Measurements from ENCODE around the gene SLC46A2. TPM values are rescaled to one million over a fixed set of nuclear protein-coding genes. Genes with fewer than 3 reads are reported as not detected.

SLC46A2 gene, protein sequence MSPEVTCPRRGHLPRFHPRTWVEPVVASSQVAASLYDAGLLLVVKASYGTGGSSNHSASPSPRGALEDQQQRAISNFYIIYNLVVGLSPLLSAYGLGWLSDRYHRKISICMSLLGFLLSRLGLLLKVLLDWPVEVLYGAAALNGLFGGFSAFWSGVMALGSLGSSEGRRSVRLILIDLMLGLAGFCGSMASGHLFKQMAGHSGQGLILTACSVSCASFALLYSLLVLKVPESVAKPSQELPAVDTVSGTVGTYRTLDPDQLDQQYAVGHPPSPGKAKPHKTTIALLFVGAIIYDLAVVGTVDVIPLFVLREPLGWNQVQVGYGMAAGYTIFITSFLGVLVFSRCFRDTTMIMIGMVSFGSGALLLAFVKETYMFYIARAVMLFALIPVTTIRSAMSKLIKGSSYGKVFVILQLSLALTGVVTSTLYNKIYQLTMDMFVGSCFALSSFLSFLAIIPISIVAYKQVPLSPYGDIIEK
- not detected in 3 replicates for total RNA-seq
- long read RNA-seq, result 0 reads

DNA sequence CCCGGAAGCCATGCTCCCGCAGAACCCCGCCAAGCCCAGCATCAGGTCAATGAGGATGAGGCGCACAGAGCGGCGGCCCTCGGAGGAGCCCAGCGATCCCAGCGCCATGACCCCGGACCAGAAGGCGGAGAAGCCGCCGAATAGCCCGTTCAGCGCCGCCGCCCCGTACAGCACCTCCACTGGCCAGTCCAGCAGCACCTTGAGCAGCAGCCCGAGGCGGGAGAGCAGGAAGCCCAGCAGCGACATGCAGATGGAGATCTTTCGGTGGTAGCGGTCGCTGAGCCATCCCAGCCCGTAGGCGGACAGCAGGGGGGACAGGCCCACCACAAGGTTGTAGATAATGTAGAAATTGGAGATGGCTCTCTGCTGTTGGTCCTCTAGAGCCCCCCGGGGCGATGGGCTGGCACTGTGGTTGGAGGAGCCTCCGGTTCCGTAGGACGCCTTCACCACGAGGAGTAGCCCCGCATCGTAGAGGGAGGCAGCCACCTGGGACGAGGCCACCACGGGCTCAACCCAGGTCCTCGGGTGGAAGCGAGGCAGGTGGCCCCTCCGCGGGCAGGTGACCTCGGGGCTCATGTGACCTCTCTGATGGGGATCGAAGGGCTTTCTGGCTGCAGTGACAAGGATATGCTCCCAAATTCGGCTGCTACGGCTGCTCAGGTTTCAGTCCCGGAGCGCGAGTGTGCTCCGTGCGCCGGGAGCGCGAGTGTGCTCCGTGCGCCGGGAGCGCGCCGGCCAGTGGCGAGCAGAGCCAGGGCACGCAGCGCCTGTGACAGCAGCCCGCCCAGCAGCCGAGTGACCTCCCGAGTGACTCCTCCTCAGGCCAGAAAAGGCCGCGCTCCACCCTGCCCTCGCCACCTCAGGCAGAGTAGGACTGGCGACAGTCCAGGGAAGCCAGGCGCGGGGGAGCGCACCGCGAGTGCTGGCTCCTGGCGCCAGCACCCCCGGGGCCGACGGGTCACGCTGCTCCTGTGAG, at the start of gene SLC46A2:
Gene SLC46A2, minus strand, starts transcription at position 771 of the 976 bp plus-strand sequence. Its CDS starts 195 bp downstream, at position 576.
- Mint-ChIP-seq H3K27me3 (ENCODE audit: low read depth) (peaks cover 7% of the 10 kb centered on the region), H3K27ac (ENCODE audit: unreplicated experiment) (no peak within 1 kb of the TSS), H3K4me1 (ENCODE audit: low read depth) (peaks cover 14% of the 10 kb centered on the region), H3K4me3 (ENCODE audit: unreplicated experiment) (peak within 1 kb of the TSS; percentile 70), H3K36me3 (ENCODE audit: low read depth) (peaks cover 2% of the 10 kb centered on the region), H3K9me3 (ENCODE audit: low read depth) (no peaks in the 10 kb centered on the region)
- peak; percentile 94 for DNase-seq (ENCODE audit: low spot score)
- TF ChIP-seq, protein P1, sequence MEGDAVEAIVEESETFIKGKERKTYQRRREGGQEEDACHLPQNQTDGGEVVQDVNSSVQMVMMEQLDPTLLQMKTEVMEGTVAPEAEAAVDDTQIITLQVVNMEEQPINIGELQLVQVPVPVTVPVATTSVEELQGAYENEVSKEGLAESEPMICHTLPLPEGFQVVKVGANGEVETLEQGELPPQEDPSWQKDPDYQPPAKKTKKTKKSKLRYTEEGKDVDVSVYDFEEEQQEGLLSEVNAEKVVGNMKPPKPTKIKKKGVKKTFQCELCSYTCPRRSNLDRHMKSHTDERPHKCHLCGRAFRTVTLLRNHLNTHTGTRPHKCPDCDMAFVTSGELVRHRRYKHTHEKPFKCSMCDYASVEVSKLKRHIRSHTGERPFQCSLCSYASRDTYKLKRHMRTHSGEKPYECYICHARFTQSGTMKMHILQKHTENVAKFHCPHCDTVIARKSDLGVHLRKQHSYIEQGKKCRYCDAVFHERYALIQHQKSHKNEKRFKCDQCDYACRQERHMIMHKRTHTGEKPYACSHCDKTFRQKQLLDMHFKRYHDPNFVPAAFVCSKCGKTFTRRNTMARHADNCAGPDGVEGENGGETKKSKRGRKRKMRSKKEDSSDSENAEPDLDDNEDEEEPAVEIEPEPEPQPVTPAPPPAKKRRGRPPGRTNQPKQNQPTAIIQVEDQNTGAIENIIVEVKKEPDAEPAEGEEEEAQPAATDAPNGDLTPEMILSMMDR (IDR thresholded peaks at IDR 0.05), result no peak

DNA sequence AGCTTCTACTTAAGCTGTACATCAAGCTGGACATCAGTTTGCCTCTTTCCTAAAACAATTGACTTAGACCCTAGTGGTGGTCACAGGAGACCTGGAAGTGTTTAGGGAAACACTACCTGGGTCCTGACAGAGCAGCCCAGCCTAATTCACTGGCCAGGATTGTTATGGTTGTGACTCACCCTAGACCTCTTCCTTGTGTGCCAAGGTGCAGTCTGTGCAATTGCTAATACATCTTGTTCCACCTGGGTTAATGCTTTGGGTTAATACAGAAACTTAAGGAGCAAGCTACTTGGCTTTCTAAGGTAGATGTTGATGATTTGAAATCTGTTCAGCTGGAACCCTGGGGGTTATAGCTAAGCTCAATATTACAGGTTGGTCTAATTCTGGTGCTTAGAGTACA, 48.7 kb upstream of the SLC46A2 start:
- Mint-ChIP-seq H3K4me1 (ENCODE audit: low read depth) (no peaks in the 10 kb centered on the region), H3K36me3 (ENCODE audit: low read depth) (no peaks in the 10 kb centered on the region), H3K27me3 (ENCODE audit: low read depth) (peaks cover 16% of the 10 kb centered on the region), H3K4me3 (ENCODE audit: unreplicated experiment) (no peak overlapping the region), H3K9me3 (ENCODE audit: low read depth) (no peaks in the 10 kb centered on the region), H3K27ac (ENCODE audit: unreplicated experiment) (no peak overlapping the region)
- TF ChIP-seq, protein P1 (IDR thresholded peaks at IDR 0.05), result no peak
- DNase-seq (ENCODE audit: low spot score), result no peak

DNA sequence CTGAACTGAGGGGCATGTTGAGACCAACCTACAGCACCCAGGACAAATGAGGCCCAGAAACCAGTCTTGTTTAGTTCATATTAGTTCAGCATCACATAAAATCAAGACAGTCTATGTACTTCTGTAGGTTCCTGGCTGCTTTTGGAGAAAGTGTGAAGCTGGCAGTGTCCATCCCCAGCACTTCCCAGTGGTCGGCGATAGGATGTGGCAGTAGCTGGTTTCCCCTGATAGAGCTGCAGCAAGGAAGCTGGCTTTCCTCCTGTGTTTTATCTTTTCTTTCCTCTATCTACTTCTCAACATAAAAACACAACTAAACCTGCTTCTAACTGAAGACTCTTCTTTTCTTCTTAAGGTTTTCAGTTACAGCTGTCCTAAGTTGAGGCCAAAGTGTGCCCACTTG, 43.0 kb upstream of the SLC46A2 start:
- Mint-ChIP-seq H3K36me3 (ENCODE audit: low read depth) (no peaks in the 10 kb centered on the region), H3K27me3 (ENCODE audit: low read depth) (peaks cover 25% of the 10 kb centered on the region)
- TF ChIP-seq, protein P1 (IDR thresholded peaks at IDR 0.05), result no peak

DNA sequence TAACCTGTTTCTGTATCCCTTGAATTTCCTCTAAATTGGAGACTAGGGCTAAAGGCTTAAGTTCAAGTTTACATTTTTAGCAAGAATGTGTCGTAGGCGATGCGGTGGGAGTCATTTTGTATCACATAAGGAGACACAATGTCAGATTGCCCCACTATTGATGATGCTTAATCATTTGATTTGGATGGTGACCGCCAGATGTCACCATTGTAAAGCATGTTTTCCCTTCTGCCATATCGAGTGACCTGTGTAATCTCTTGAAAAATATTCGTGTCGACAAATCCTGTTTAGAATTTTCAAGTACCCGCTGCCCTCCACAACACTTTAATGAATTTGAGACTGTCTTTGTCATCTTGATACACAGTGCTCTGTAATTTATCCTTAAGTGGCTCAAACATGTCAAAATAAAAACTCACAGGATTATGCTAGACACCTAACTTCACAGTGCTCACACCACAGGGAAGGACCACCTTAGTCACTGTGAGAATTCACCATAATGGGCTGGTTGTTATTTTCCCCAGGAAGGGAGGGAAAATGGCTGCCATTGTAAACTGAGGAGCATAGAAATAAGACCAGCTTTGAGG, 34.5 kb upstream of the SLC46A2 start:
- H3K27me3 Mint-ChIP-seq (ENCODE audit: low read depth), result peaks cover 37% of the 10 kb centered on the region

More for the DNA sequence above, 43.0 kb upstream of the SLC46A2 start:
- no peak for DNase-seq (ENCODE audit: low spot score)
- Mint-ChIP-seq H3K4me3 (ENCODE audit: unreplicated experiment) (no peak overlapping the region), H3K27ac (ENCODE audit: unreplicated experiment) (no peak overlapping the region), H3K4me1 (ENCODE audit: low read depth) (no peaks in the 10 kb centered on the region), H3K9me3 (ENCODE audit: low read depth) (no peaks in the 10 kb centered on the region)

More for the DNA sequence above, 34.5 kb upstream of the SLC46A2 start:
- no peak for DNase-seq (ENCODE audit: low spot score)
- no peak overlapping the region for H3K27ac Mint-ChIP-seq (ENCODE audit: unreplicated experiment)
- H3K36me3 Mint-ChIP-seq (ENCODE audit: low read depth), result no peaks in the 10 kb centered on the region
- no peak overlapping the region for H3K4me3 Mint-ChIP-seq (ENCODE audit: unreplicated experiment)
- no peaks in the 10 kb centered on the region for H3K9me3 Mint-ChIP-seq (ENCODE audit: low read depth)
- no peaks in the 10 kb centered on the region for H3K4me1 Mint-ChIP-seq (ENCODE audit: low read depth)
- TF ChIP-seq, protein P1 (IDR thresholded peaks at IDR 0.05), result peak; percentile 80

All from chondrocyte (in vitro differentiated cells).